H1 (cell line): Measurements from ENCODE around the gene MYMX. TPM values are rescaled to one million over a fixed set of nuclear protein-coding genes. Genes with fewer than 3 reads are reported as not detected.

ENCODE experiments used
- CTCF ChIA-PET: fragments of 300-600 bp; sonication (Branson Sonifier 250); formaldehyde crosslinking; loops from one replicate; lab custom pipeline; 2021; ENCODE audit not compliant: partially characterized antibody; lab: Charles Lee
- POLR2A ChIA-PET: fragments of 300-600 bp; sonication (Branson Sonifier 250); formaldehyde crosslinking; loops from one replicate; lab custom pipeline; 2021; ENCODE audit warnings: inconsistent platforms; ENCODE audit not compliant: partially characterized antibody; lab: Charles Lee
- DNase-seq, 2 experiments: peaks; one replicate each; pipeline versions ENCODE4 v3.0.0 to v3.0.0-alpha.2; 2010 to 2022; ENCODE audit warnings: low spot score in 2 of 2, low read depth in 1 of 2, mixed read lengths in 1 of 2
- FAIRE-seq: peaks from 2 replicates; lab custom pipeline; 2011; peaks lifted over from hg19 to GRCh38; lab: Jason Lieb, UNC
- H2AFZ ChIP-seq: 2 replicates; pipeline ENCODE4 v1.8.1; 2012; ENCODE audit warnings: low read length, inconsistent platforms
- H2AK5ac ChIP-seq: 2 replicates; pipeline ENCODE4 v1.6.1; 2013; ENCODE audit warnings: low read depth, low read length
- H2BK120ac ChIP-seq: replicated peaks from 2 replicates; pipeline ENCODE3; 2013; ENCODE audit warnings: low read depth, low read length, inconsistent platforms
- H2BK12ac ChIP-seq: 2 replicates; pipeline ENCODE4 v1.6.1; 2013; ENCODE audit warnings: low read depth, low read length
- H2BK15ac ChIP-seq: 2 replicates; pipeline ENCODE4 v1.6.1; 2013; ENCODE audit warnings: low read length
- H2BK20ac ChIP-seq: 2 replicates; pipeline ENCODE4 v1.6.1; 2013; ENCODE audit warnings: low read length
- H2BK5ac ChIP-seq: 2 replicates; pipeline ENCODE4 v1.6.1; 2013; ENCODE audit warnings: low read depth, low read length
- H3K14ac ChIP-seq: 2 replicates; pipeline ENCODE4 v1.6.1; 2013; ENCODE audit warnings: inconsistent platforms; ENCODE audit not compliant: insufficient read length
- H3K18ac ChIP-seq: 2 replicates; pipeline ENCODE4 v1.6.1; 2013; ENCODE audit warnings: low read length; ENCODE audit errors: extremely low read depth
- H3K23ac ChIP-seq: 2 replicates; pipeline ENCODE4 v1.6.1; 2013; ENCODE audit warnings: inconsistent platforms; ENCODE audit not compliant: insufficient read length
- H3K23me2 ChIP-seq: 2 replicates; pipeline ENCODE4 v1.6.1; 2013; ENCODE audit warnings: low read depth, low read length
- H3K27ac ChIP-seq: 2 replicates; pipeline ENCODE4 v1.6.1; 2011; ENCODE audit warnings: low read depth, low read length, inconsistent platforms
- H3K27me3 ChIP-seq, 4 experiments: replicated peaks in 1 of 4; 1 replicate in 1 of 4; 2 replicates in 3 of 4; pipeline versions ENCODE4 v1.6.1 to v1.8.1; 2011 to 2013; ENCODE audit warnings: low read length in 3 of 4, mild to moderate bottlenecking in 3 of 4, inconsistent platforms in 2 of 4, mixed read lengths in 2 of 4, moderate library complexity in 1 of 4; ENCODE audit not compliant: control insufficient read depth in 3 of 4, insufficient read depth in 3 of 4; ENCODE audit errors: extremely low read depth in 1 of 4
- H3K36me3 ChIP-seq, 4 experiments: 2 replicates each; pipeline versions ENCODE4 v1.6.1 to v1.8.1; 2011 to 2013; ENCODE audit warnings: mild to moderate bottlenecking in 4 of 4, low read length in 3 of 4, moderate library complexity in 2 of 4, control low read depth in 1 of 4, inconsistent platforms in 1 of 4; ENCODE audit not compliant: insufficient read depth in 4 of 4, control insufficient read depth in 2 of 4
- H3K4ac ChIP-seq: replicated peaks from 2 replicates; pipeline ENCODE3; 2013; ENCODE audit warnings: low read length, low read depth, mixed read lengths, inconsistent platforms; ENCODE audit not compliant: insufficient read length
- H3K4me1 ChIP-seq, 4 experiments: replicated peaks in 1 of 4; 1 replicate in 1 of 4; 2 replicates in 3 of 4; pipeline versions ENCODE4 v1.6.1 to v1.8.1; 2011 to 2013; ENCODE audit warnings: low read length in 3 of 4, inconsistent platforms in 2 of 4, mixed read lengths in 1 of 4; ENCODE audit not compliant: insufficient read depth in 4 of 4, control insufficient read depth in 3 of 4
- H3K4me2 ChIP-seq, 2 experiments: 2 replicates each; pipeline versions ENCODE4 v1.6.1 to v1.8.1; 2011 to 2013; ENCODE audit warnings: low read depth in 2 of 2, low read length in 2 of 2, control low read depth in 1 of 2, inconsistent platforms in 1 of 2, mild to moderate bottlenecking in 1 of 2; ENCODE audit not compliant: insufficient read depth in 1 of 2
- H3K4me3 ChIP-seq, 4 experiments: fragments of 200-600, 300-600 bp in 1 of 4; sonication (generic), shearing (Covaris generic), sonication (Bioruptor Twin) in 1 of 4; 2 replicates each; pipeline versions ENCODE4 v1.5.1 to v1.8.1; 2011 to 2016; ENCODE audit warnings: low read length in 4 of 4, low read depth in 3 of 4, control low read depth in 2 of 4, inconsistent platforms in 2 of 4, mild to moderate bottlenecking in 2 of 4, mixed read lengths in 1 of 4, moderate library complexity in 1 of 4; ENCODE audit not compliant: insufficient read depth in 2 of 4; ENCODE audit errors: extremely low read depth in 1 of 4
- H3K56ac ChIP-seq: replicated peaks from 2 replicates; pipeline ENCODE3; 2013; ENCODE audit warnings: low read depth, mild to moderate bottlenecking, mixed read lengths, low read length, inconsistent platforms; ENCODE audit not compliant: insufficient read length
- H3K79me1 ChIP-seq: 2 replicates; pipeline ENCODE4 v1.6.1; 2013; ENCODE audit warnings: low read depth, low read length, control low read depth
- H3K79me2 ChIP-seq, 2 experiments: 2 replicates each; pipeline versions ENCODE4 v1.6.1 to v1.8.1; 2012 to 2013; ENCODE audit warnings: low read length in 2 of 2, mild to moderate bottlenecking in 2 of 2, inconsistent platforms in 1 of 2; ENCODE audit not compliant: insufficient read depth in 2 of 2, control insufficient read depth in 1 of 2
- H3K9ac ChIP-seq, 4 experiments: replicated peaks in 1 of 4; 1 replicate in 1 of 4; 2 replicates in 3 of 4; pipeline versions ENCODE4 v1.6.1 to v1.8.1; 2011 to 2013; ENCODE audit warnings: low read depth in 3 of 4, low read length in 3 of 4, control low read depth in 2 of 4, mild to moderate bottlenecking in 2 of 4, moderate library complexity in 2 of 4, inconsistent platforms in 1 of 4; ENCODE audit errors: extremely low read depth in 1 of 4
- H3K9me3 ChIP-seq, 2 experiments: 2 replicates each; pipeline versions ENCODE4 v1.6.1 to v1.8.1; 2012 to 2013; ENCODE audit warnings: mild to moderate bottlenecking in 2 of 2, moderate library complexity in 2 of 2, control low read depth in 1 of 2, inconsistent platforms in 1 of 2, low read depth in 1 of 2, low read length in 1 of 2, mixed read lengths in 1 of 2; ENCODE audit not compliant: insufficient read depth in 2 of 2
- H4K20me1 ChIP-seq, 2 experiments: replicated peaks in 1 of 2; 2 replicates each; pipeline versions ENCODE3 to v1.8.1; 2011 to 2013; ENCODE audit warnings: inconsistent platforms in 2 of 2, low read length in 2 of 2, mild to moderate bottlenecking in 1 of 2; ENCODE audit not compliant: insufficient read depth in 2 of 2, control insufficient read depth in 1 of 2
- H4K5ac ChIP-seq: 2 replicates; pipeline ENCODE4 v1.6.1; 2013; ENCODE audit warnings: low read length, low read depth, mixed read lengths, inconsistent platforms; ENCODE audit not compliant: insufficient read length
- H4K8ac ChIP-seq: 2 replicates; pipeline ENCODE4 v1.8.0; 2013; ENCODE audit warnings: mild to moderate bottlenecking, moderate library complexity, low read length, inconsistent platforms; ENCODE audit not compliant: insufficient read depth; ENCODE audit errors: extremely low read depth
- H4K91ac ChIP-seq: replicated peaks from 2 replicates; pipeline ENCODE3; 2013; ENCODE audit warnings: low read length, mixed read lengths, inconsistent platforms; ENCODE audit not compliant: insufficient read length
- BACH1 ChIP-seq: IDR thresholded peaks from 2 replicates; pipeline ENCODE4 v1.6.1; 2012; ENCODE audit warnings: low read length, improper control_type of control experiment
- CBX8 ChIP-seq: fragments of 300-800, 300-1000 bp; sonication (generic); IDR thresholded peaks from 2 replicates; pipeline ENCODE4 v1.7.1; 2016; ENCODE audit warnings: low read depth, low read length, borderline replicate concordance
- EP300 ChIP-seq, 2 experiments: IDR thresholded peaks; 1 replicate in 1 of 2; 2 replicates in 1 of 2; pipeline ENCODE4 v1.6.1; 2011 to 2012; ENCODE audit warnings: low read depth in 2 of 2, low read length in 2 of 2, mild to moderate bottlenecking in 2 of 2, borderline replicate concordance in 1 of 2, inconsistent platforms in 1 of 2, moderate library complexity in 1 of 2
- GABPA ChIP-seq: IDR thresholded peaks from 2 replicates; pipeline ENCODE4 v1.6.1; 2011; ENCODE audit warnings: mild to moderate bottlenecking, low read length, moderate library complexity, borderline replicate concordance; ENCODE audit not compliant: insufficient read depth
- JUND ChIP-seq: IDR thresholded peaks from 2 replicates; pipeline ENCODE4 v1.6.1; 2011; ENCODE audit warnings: mild to moderate bottlenecking, improper control_type of control experiment, low read length
- MAFK ChIP-seq: IDR thresholded peaks from 2 replicates; pipeline ENCODE4 v1.6.1; 2012; ENCODE audit warnings: low read depth, mild to moderate bottlenecking, improper control_type of control experiment, low read length
- PHF8 ChIP-seq: fragments of 200-600 bp; sonication (generic); conservative IDR thresholded peaks from 2 replicates; pipeline ENCODE4 v1.7.1; 2012; ENCODE audit warnings: low read depth, mild to moderate bottlenecking, inconsistent platforms, low read length, moderate library complexity
- POLR2AphosphoS5 ChIP-seq: IDR thresholded peaks from 2 replicates; pipeline ENCODE4 v1.6.1; 2011; ENCODE audit warnings: low read depth, low read length
- TAF1 ChIP-seq: IDR thresholded peaks from 2 replicates; pipeline ENCODE4 v1.6.1; 2011; ENCODE audit warnings: mild to moderate bottlenecking, low read depth, low read length
- TEAD4 ChIP-seq: IDR thresholded peaks from 2 replicates; pipeline ENCODE4 v1.6.1; 2012; ENCODE audit warnings: low read depth, low read length, inconsistent platforms, mixed read lengths
- WGBS, 2 experiments: shearing (Covaris generic) in 1 of 2; methylation state at CpG; one replicate each; pipeline versions ENCODE4 v1.1.6 to v1.1.7; 2013 to 2015; ENCODE audit warnings: low lambda C conversion rate in 2 of 2, mixed read lengths in 2 of 2, inconsistent platforms in 1 of 2, low coverage in 1 of 2, missing lambda C conversion rate in 1 of 2; ENCODE audit not compliant: insufficient replicate concordance in 2 of 2, insufficient coverage in 1 of 2, insufficient read length in 1 of 2; ENCODE audit errors: extremely low coverage in 1 of 2, missing lambda C conversion rate in 1 of 2; 5-methylcytosine and 5-hydroxymethylcytosine counted together
- polyA plus RNA-seq, 7 experiments: library from polyadenylated mRNA; depleted of rRNA in 3 of 7; stranded (reverse) in 5 of 7; unstranded in 2 of 7; fragments of >200 nt in 5 of 7; fragments of 200-250 nt in 2 of 7; gene quantifications; 1 replicate in 5 of 7; 2 replicates in 1 of 7; 4 replicates in 1 of 7; pipeline versions ENCODE4 v1.2.1 to v1.2.3, GENCODE V29; 2011 to 2013; ENCODE audit warnings: missing spikeins in 2 of 7, mixed read lengths in 2 of 7
- total RNA-seq: library from RNA; stranded (reverse); fragmentation: NEBNext Ultra II Directional; extraction: Animal tissue kit (Norgen Biotek cat#: 25700); gene quantifications from 2 replicates; pipeline ENCODE4 v1.2.1, GENCODE V29; 2021

MYMX gene
- total and polyA plus RNA-seq, 2 of the 8 experiments (the other 6 are each of a cell fraction or from before 2014, with no cell fraction given), result 4.7 to 6.9 TPM

- Histone ChIP-seq H3K79me1 (peaks cover 4% of the 10 kb centered on the region; the same call in 1 of the 2 replicates), H3K14ac (no peak overlapping the region), H2AFZ (no peak overlapping the region), H3K23ac (no peak overlapping the region), H4K5ac (no peak overlapping the region), H2BK120ac (no peak overlapping the region), H3K27me3 (no peaks in the 10 kb centered on the region), H3K18ac (no peak overlapping the region), H3K4me1 (peaks cover 6 to 35% (median 16%) of the 10 kb centered on the region in 4 experiments), H3K4ac (no peak overlapping the region), H3K9me3 (no peaks in the 10 kb centered on the region), H4K91ac (no peak overlapping the region), H2BK20ac (no peak overlapping the region), H2AK5ac (no peak overlapping the region), H2BK12ac (no peak overlapping the region), H3K9ac (no peak overlapping the region), H3K79me2 (peaks cover 0 to 18% of the 10 kb centered on the region in 2 experiments; a peak in 2 of 4 replicates), H3K27ac (no peak overlapping the region), H2BK5ac (no peak overlapping the region), H3K4me3 (no peak overlapping the region), H3K23me2 (peaks cover 11% of the 10 kb centered on the region), H4K8ac (no peak overlapping the region), H4K20me1 (peaks cover 1 to 12% of the 10 kb centered on the region in 2 experiments), H3K56ac (no peak overlapping the region), H3K36me3 (peaks cover 9 to 23% (median 21%) of the 10 kb centered on the region in 4 experiments; a peak in 7 of 8 replicates), H2BK15ac (no peak overlapping the region), H3K4me2 (no peak overlapping the region)
- ChIA-PET CTCF (interaction anchor here (1.0 to 1.5 kb wide), 4 partner anchors 12 to 67 kb away, joined by 3 read pairs; partner anchors contain the start of gene AARS2), POLR2A (interaction anchor here (1.7 to 15.1 kb wide), 2 partner anchors 9 to 18 kb away, joined by 4 to 581 read pairs; partner anchors contain the start of gene HSP90AB1)
- DNase-seq (no peak), FAIRE-seq (no peak)
- 76% methylated on average over 3 of the region's 3 CpGs; no CpG with 5 or more reads in 1 of the 2 experiments for whole genome bisulfite sequencing, 2 experiments
- TF ChIP-seq PHF8 (no peak), GABPA (no peak), BACH1 (no peak), TAF1 (no peak), TEAD4 (no peak), CBX8 (no peak), EP300 (IDR thresholded peaks at IDR 0.05; ENCODE audit: borderline replicate concordance in 1 of 2, low read depth in 2 of 2, low read length in 2 of 2) (no peak), MAFK (no peak), JUND (no peak), POLR2AphosphoS5 (no peak)
Measured at GRCh38 chr6:44258921-44259320, 42.2 kb downstream of the MYMX start.
